Activated CD4-positive, alpha-beta T cell treated with anti-CD3 and anti-CD28 coated beads, Interleukin-10, Interleukin-2, amounts not matched to agents 100 ng/mL and 50 ng/mL, durations not matched to agents 16 hours and 8 hours (primary cell): ENCODE data around the gene CXCL6.

ENCODE experiments used
- DNase-seq: peaks from one replicate; pipeline ENCODE4 v3.0.0-alpha.2; 2020

Gene CXCL6

GRCh38 chr4:73868206-73869129, 32.0 kb downstream of the CXCL6 start:
- DNase-seq: no peak

GRCh38 chr4:73869130-73870055, 32.9 kb downstream of the CXCL6 start, which contains the start of gene CXCL1:
Gene CXCL1, plus strand, starts transcription at chr4:73869393. Its CDS starts 78 bp downstream, at chr4:73869471.
- no peak for DNase-seq

- no peak for DNase-seq
These were observed 33.8 kb downstream of the CXCL6 start for GRCh38 chr4:73870260-73870659.

GRCh38 chr4:73870768-73871167, 34.3 kb downstream of the CXCL6 start:
- DNase-seq: no peak

GRCh38 chr4:73871511-73872310, 35.2 kb downstream of the CXCL6 start:
- DNase-seq: no peak

GRCh38 chr4:73872316-73873108, 36.0 kb downstream of the CXCL6 start:
- DNase-seq: no peak

- DNase-seq: no peak
These were observed 37.9 kb downstream of the CXCL6 start for GRCh38 chr4:73874386-73874785.

GRCh38 chr4:73875401-73875800, 38.9 kb downstream of the CXCL6 start:
- DNase-seq: no peak

GRCh38 chr4:73883306-73883705, 46.8 kb downstream of the CXCL6 start:
- no peak for DNase-seq

- no peak for DNase-seq
These were observed 49.2 kb downstream of the CXCL6 start for GRCh38 chr4:73885574-73886267.
